HepG2 (cell line): ENCODE data around the gene COA3. TPM values are rescaled to one million over a fixed set of nuclear protein-coding genes. Genes with fewer than 3 reads are reported as not detected.

Experiments used
- EEA1 ChIP-seq: sonication (generic); formaldehyde crosslinking; IDR thresholded peaks from 2 replicates; pipeline ENCODE4 v1.5.1; 2020; ENCODE audit warnings: mild to moderate bottlenecking, missing genetic modification reagents, borderline replicate concordance
- GFI1 ChIP-seq: sonication (generic); formaldehyde crosslinking; IDR thresholded peaks from 2 replicates; pipeline ENCODE4 v1.5.0; 2020; ENCODE audit warnings: missing genetic modification reagents, mild to moderate bottlenecking, borderline replicate concordance
- HMG20B ChIP-seq: conservative IDR thresholded peaks from 2 replicates; pipeline ENCODE4 v1.6.1; 2016; ENCODE audit warnings: missing genetic modification reagents, missing compliant biosample characterization
- HNRNPL ChIP-seq: fragments of 200-400 bp; formaldehyde crosslinking; IDR thresholded peaks from 2 replicates; pipeline ENCODE4 v1.6.1; 2017; ENCODE audit warnings: mild to moderate bottlenecking, low read depth, low read length
- HOMEZ ChIP-seq: IDR thresholded peaks from 2 replicates; pipeline ENCODE4 v1.6.1; 2016; ENCODE audit warnings: low read depth
- JDP2 ChIP-seq: sonication (generic); formaldehyde crosslinking; IDR thresholded peaks from 2 replicates; pipeline ENCODE4 v1.8.1; 2022; ENCODE audit warnings: missing genetic modification reagents, borderline replicate concordance
- NCOA5 ChIP-seq: sonication (generic); formaldehyde crosslinking; IDR thresholded peaks from 2 replicates; pipeline ENCODE4 v1.4.0; 2020; ENCODE audit warnings: missing genetic modification reagents
- RBM22 ChIP-seq: fragments of 200-400 bp; formaldehyde crosslinking; optimal IDR thresholded peaks from 2 replicates; pipeline ENCODE3; 2017; ENCODE audit warnings: mild to moderate bottlenecking, low read length, moderate library complexity
- SALL1 ChIP-seq: sonication (generic); formaldehyde crosslinking; IDR thresholded peaks from 2 replicates; pipeline ENCODE4 v1.8.0; 2022; ENCODE audit warnings: mild to moderate bottlenecking, missing genetic modification reagents
- SMARCC2 ChIP-seq: fragments of 450-650 bp; IDR thresholded peaks from 2 replicates; pipeline ENCODE4 v1.6.1; 2017; ENCODE audit warnings: antibody characterized with exemption, mild to moderate bottlenecking
- ZBTB3 ChIP-seq: sonication (generic); formaldehyde crosslinking; IDR thresholded peaks from 2 replicates; pipeline ENCODE4 v1.4.0; 2020; ENCODE audit warnings: low read depth, mild to moderate bottlenecking, moderate library complexity, missing genetic modification reagents, borderline replicate concordance
- ZNF432 ChIP-seq: sonication (generic); formaldehyde crosslinking; IDR thresholded peaks from 2 replicates; pipeline ENCODE4 v1.5.0; 2020; ENCODE audit warnings: missing genetic modification reagents, mild to moderate bottlenecking, borderline replicate concordance
- ZNF776 ChIP-seq: sonication (generic); formaldehyde crosslinking; IDR thresholded peaks from 2 replicates; pipeline ENCODE4 v1.4.0; 2020; ENCODE audit warnings: mild to moderate bottlenecking, missing genetic modification reagents
- polyA plus RNA-seq, 8 experiments: library from polyadenylated mRNA; depleted of rRNA in 3 of 8; stranded (reverse) in 7 of 8; unstranded in 1 of 8; fragments of >200 nt; fragmentation: Illumina TruSeq in 4 of 8; extraction: Trizol in 4 of 8; gene quantifications; 2 replicates each; pipeline versions ENCODE4 v1.2.1 to v1.2.3, GENCODE V29; 2011 to 2016; ENCODE audit warnings: low read depth in 4 of 8, missing spikeins in 1 of 8, mixed read lengths in 1 of 8; ENCODE audit not compliant: insufficient read depth in 1 of 8
- total RNA-seq, 5 experiments: library from RNA; depleted of rRNA; stranded (reverse); fragments of >200 nt; fragmentation: Illumina TruSeq; extraction: Trizol; gene quantifications; 2 replicates each; pipeline ENCODE4 v1.2.3, GENCODE V29; 2016; ENCODE audit warnings: low read depth in 1 of 5
- TF ChIP-seq, protein P1 (sequence below): IDR thresholded peaks from 2 replicates; pipeline ENCODE4 v1.6.1; 2016; ENCODE audit warnings: missing compliant biosample characterization, missing genetic modification reagents, borderline replicate concordance
- TF ChIP-seq, protein P2 (sequence below): sonication (generic); formaldehyde crosslinking; IDR thresholded peaks from 2 replicates; pipeline ENCODE4 v1.8.0; 2022; ENCODE audit warnings: mild to moderate bottlenecking, missing genetic modification reagents, borderline replicate concordance
- TF ChIP-seq, protein P3 (sequence below): IDR thresholded peaks from 2 replicates; pipeline ENCODE4 v1.6.1; 2016; ENCODE audit warnings: low read depth, missing genetic modification reagents, missing compliant biosample characterization

COA3 gene
- total and polyA plus RNA-seq, 2 of the 13 experiments (the other 11 are each of a cell fraction or from before 2014, with no cell fraction given) = 133 to 202 TPM

DNA sequence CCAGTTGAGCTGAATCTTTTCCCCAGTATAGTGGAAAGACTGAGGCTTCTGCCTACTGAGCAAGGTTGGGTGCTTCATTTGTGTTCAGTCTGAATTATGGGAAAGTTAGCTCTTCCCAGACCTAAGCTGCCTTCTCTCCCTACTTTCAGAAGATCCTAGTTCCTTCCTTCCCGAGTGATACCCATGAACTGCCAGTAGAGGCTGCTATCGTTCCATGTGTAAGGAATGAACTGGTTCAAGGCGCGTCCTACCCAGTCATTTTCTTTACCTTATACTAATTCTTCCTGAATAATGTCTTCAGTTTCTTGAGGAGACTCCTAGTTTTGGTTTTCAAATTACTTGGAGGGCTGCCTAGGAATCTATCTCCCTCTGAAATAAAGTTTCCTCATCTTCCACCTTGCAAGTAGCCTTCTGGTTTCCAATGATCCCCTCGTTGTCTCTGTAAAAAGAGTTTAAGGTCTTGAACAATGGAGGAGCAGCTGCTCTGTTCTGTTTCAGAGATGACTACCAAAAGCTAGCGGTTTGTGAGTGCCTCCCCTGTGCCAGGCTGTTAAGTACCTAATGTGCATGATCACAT, 44.9 kb upstream of the COA3 start (continued):
- TF ChIP-seq, protein P1, sequence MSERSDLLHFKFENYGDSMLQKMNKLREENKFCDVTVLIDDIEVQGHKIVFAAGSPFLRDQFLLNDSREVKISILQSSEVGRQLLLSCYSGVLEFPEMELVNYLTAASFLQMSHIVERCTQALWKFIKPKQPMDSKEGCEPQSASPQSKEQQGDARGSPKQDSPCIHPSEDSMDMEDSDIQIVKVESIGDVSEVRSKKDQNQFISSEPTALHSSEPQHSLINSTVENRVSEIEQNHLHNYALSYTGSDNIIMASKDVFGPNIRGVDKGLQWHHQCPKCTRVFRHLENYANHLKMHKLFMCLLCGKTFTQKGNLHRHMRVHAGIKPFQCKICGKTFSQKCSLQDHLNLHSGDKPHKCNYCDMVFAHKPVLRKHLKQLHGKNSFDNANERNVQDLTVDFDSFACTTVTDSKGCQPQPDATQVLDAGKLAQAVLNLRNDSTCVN (CRISPR knock-in tag) = no peak
- TF ChIP-seq HMG20B (no peak), HNRNPL (no peak), ZNF776 (CRISPR knock-in tag) (no peak), ZNF432 (CRISPR knock-in tag) (no peak), SALL1 (no peak; the same call in 1 of the 2 replicates), EEA1 (CRISPR knock-in tag) (no peak), SMARCC2 (no peak), RBM22 (no peak), ZBTB3 (CRISPR knock-in tag) (no peak), GFI1 (CRISPR knock-in tag) (no peak), HOMEZ (no peak), NCOA5 (no peak), JDP2 (CRISPR knock-in tag) (no peak)
- TF ChIP-seq, protein P2, sequence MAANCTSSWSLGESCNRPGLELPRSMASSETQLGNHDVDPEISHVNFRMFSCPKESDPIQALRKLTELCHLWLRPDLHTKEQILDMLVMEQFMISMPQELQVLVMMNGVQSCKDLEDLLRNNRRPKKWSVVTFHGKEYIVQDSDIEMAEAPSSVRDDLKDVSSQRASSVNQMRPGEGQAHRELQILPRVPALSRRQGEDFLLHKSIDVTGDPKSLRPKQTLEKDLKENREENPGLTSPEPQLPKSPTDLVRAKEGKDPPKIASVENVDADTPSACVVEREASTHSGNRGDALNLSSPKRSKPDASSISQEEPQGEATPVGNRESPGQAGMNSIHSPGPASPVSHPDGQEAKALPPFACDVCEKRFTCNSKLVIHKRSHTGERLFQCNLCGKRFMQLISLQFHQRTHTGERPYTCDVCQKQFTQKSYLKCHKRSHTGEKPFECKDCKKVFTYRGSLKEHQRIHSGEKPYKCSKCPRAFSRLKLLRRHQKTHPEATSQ (CRISPR knock-in tag) = no peak
- TF ChIP-seq, protein P3, sequence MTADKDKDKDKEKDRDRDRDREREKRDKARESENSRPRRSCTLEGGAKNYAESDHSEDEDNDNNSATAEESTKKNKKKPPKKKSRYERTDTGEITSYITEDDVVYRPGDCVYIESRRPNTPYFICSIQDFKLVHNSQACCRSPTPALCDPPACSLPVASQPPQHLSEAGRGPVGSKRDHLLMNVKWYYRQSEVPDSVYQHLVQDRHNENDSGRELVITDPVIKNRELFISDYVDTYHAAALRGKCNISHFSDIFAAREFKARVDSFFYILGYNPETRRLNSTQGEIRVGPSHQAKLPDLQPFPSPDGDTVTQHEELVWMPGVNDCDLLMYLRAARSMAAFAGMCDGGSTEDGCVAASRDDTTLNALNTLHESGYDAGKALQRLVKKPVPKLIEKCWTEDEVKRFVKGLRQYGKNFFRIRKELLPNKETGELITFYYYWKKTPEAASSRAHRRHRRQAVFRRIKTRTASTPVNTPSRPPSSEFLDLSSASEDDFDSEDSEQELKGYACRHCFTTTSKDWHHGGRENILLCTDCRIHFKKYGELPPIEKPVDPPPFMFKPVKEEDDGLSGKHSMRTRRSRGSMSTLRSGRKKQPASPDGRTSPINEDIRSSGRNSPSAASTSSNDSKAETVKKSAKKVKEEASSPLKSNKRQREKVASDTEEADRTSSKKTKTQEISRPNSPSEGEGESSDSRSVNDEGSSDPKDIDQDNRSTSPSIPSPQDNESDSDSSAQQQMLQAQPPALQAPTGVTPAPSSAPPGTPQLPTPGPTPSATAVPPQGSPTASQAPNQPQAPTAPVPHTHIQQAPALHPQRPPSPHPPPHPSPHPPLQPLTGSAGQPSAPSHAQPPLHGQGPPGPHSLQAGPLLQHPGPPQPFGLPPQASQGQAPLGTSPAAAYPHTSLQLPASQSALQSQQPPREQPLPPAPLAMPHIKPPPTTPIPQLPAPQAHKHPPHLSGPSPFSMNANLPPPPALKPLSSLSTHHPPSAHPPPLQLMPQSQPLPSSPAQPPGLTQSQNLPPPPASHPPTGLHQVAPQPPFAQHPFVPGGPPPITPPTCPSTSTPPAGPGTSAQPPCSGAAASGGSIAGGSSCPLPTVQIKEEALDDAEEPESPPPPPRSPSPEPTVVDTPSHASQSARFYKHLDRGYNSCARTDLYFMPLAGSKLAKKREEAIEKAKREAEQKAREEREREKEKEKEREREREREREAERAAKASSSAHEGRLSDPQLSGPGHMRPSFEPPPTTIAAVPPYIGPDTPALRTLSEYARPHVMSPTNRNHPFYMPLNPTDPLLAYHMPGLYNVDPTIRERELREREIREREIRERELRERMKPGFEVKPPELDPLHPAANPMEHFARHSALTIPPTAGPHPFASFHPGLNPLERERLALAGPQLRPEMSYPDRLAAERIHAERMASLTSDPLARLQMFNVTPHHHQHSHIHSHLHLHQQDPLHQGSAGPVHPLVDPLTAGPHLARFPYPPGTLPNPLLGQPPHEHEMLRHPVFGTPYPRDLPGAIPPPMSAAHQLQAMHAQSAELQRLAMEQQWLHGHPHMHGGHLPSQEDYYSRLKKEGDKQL (CRISPR knock-in tag) = no peak
